WTC11 (cell line): ENCODE data around the gene DDX25. TPM values are rescaled to one million over a fixed set of nuclear protein-coding genes. Genes with fewer than 3 reads are reported as not detected.
"Not testable (repeated sequence)": the region's sequence is repeated elsewhere in the genome, so short reads cannot be mapped to it uniquely, and the experiment has no call there.

Experiments used
- ATAC-seq: fragments of 200-7000 bp; cut with Tn5 transposase; 2 replicates; pipeline ENCODE4 v1.10.0; 2021; ENCODE audit warnings: mild to moderate bottlenecking, moderate library complexity
- CTCF ChIA-PET: fragments of 300-600 bp; sonication (Branson Sonifier 250); formaldehyde crosslinking; loops from one replicate; lab custom pipeline; 2021; ENCODE audit warnings: antibody characterized with exemption; lab: Charles Lee
- POLR2A ChIA-PET: fragments of 350-600 bp; sonication (Branson Sonifier 250); formaldehyde crosslinking; loops from one replicate; lab custom pipeline; 2021; ENCODE audit warnings: antibody characterized with exemption; lab: Charles Lee
- DNase-seq: peaks from one replicate; pipeline ENCODE4 v3.0.0; 2021; ENCODE audit warnings: low spot score
- H3K27ac Mint-ChIP-seq: 2 replicates; pipeline ENCODE4 v1.8.0; 2021; ENCODE audit warnings: mixed read lengths
- H3K27me3 Mint-ChIP-seq: 2 replicates; pipeline ENCODE4 v1.8.0; 2021; ENCODE audit warnings: low read depth, mild to moderate bottlenecking, moderate library complexity, mixed read lengths
- H3K36me3 Mint-ChIP-seq: 2 replicates; pipeline ENCODE4 v1.8.0; 2021; ENCODE audit warnings: mixed read lengths
- H3K4me1 Mint-ChIP-seq: 2 replicates; pipeline ENCODE4 v1.8.0; 2022; ENCODE audit warnings: mixed read lengths
- H3K4me3 Mint-ChIP-seq: 2 replicates; pipeline ENCODE4 v1.8.0; 2021; ENCODE audit warnings: mild to moderate bottlenecking, moderate library complexity, mixed read lengths
- H3K9me3 Mint-ChIP-seq: 2 replicates; pipeline ENCODE4 v1.8.0; 2021; ENCODE audit warnings: mixed read lengths
- ATF1 ChIP-seq: sonication (generic); formaldehyde crosslinking; IDR thresholded peaks from 2 replicates; pipeline ENCODE4 v1.8.1; 2023; ENCODE audit warnings: mild to moderate bottlenecking, moderate library complexity, missing genetic modification reagents
- CTCF ChIP-seq: fragments of 200-600 bp; IDR thresholded peaks from 2 replicates; pipeline ENCODE4 v1.8.0; 2022; ENCODE audit warnings: antibody characterized with exemption
- ETV6 ChIP-seq: sonication (generic); formaldehyde crosslinking; IDR thresholded peaks from 2 replicates; pipeline ENCODE4 v1.8.1; 2022; ENCODE audit warnings: mild to moderate bottlenecking, missing genetic modification reagents
- IRF2 ChIP-seq: sonication (generic); formaldehyde crosslinking; IDR thresholded peaks from 2 replicates; pipeline ENCODE4 v1.8.0; 2022; ENCODE audit warnings: low read depth, missing genetic modification reagents, borderline replicate concordance
- JUN ChIP-seq: sonication (generic); formaldehyde crosslinking; IDR thresholded peaks from 2 replicates; pipeline ENCODE4 v1.8.0; 2023; ENCODE audit warnings: mild to moderate bottlenecking, missing genetic modification reagents
- MXD4 ChIP-seq: fragments of 250-450 bp; sonication (Bioruptor Pico); IDR thresholded peaks from 2 replicates; pipeline ENCODE4 v1.8.0; 2021; ENCODE audit warnings: mild to moderate bottlenecking, moderate library complexity, borderline replicate concordance
- ZNF121 ChIP-seq: sonication (generic); formaldehyde crosslinking; IDR thresholded peaks from 2 replicates; pipeline ENCODE4 v1.8.0; 2023; ENCODE audit warnings: missing genetic modification reagents
- ZNF138 ChIP-seq: sonication (generic); formaldehyde crosslinking; conservative IDR thresholded peaks from 2 replicates; pipeline ENCODE4 v1.8.1; 2022; ENCODE audit warnings: mild to moderate bottlenecking, moderate library complexity, missing genetic modification reagents
- ZNF219 ChIP-seq: sonication (generic); formaldehyde crosslinking; IDR thresholded peaks from 2 replicates; pipeline ENCODE4 v1.8.0; 2023; ENCODE audit warnings: missing genetic modification reagents, mild to moderate bottlenecking, borderline replicate concordance
- ZNF281 ChIP-seq: sonication (generic); formaldehyde crosslinking; IDR thresholded peaks from 2 replicates; pipeline ENCODE4 v1.8.0; 2023; ENCODE audit warnings: mild to moderate bottlenecking, missing genetic modification reagents
- total RNA-seq: library from RNA; stranded (reverse); gene quantifications from 3 replicates; pipeline ENCODE4 v1.2.3, GENCODE V29; 2021
- TF ChIP-seq, protein P1 (sequence below): sonication (generic); formaldehyde crosslinking; IDR thresholded peaks from 2 replicates; pipeline ENCODE4 v1.8.1; 2022; ENCODE audit warnings: missing genetic modification reagents, borderline replicate concordance
- TF ChIP-seq, protein P2 (sequence below): sonication (generic); formaldehyde crosslinking; IDR thresholded peaks from 2 replicates; pipeline ENCODE4 v1.8.1; 2023; ENCODE audit warnings: mild to moderate bottlenecking, missing genetic modification reagents

DDX25 gene
- total RNA-seq, 1 experiment from 2014 or later, result 17.5 TPM

- TF ChIP-seq ZNF281 (CRISPR knock-in tag) (no peak), ZNF121 (no peak), IRF2 (CRISPR knock-in tag) (no peak), ETV6 (CRISPR knock-in tag) (no peak), ATF1 (CRISPR knock-in tag) (no peak)
Measured at GRCh38 chr11:125910226-125910849, 6.0 kb downstream of the DDX25 start (continued).

DNA sequence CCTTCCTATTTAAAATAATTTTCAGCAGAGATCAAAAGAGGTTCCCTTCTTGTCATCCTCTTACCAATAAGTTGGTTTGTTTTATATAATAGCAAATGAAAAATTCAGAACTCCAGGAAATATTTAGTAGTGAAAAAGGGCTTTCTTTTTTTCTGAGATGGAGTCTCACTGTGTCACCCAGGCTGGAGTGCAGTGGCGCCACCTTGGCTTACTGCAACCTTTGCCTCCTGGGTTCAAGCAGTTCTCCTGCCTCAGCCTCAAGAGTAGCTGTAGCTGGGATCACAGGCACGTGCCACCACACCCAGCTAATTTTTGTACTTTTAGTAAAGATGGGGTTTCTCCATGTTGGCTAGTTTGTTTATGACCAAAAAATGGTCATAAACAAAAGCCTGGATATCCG lies 10.3 kb downstream of the DDX25 start:
- DNase-seq, ATAC-seq, H3K4me1 Mint-ChIP-seq: not testable (repeated sequence)

GRCh38 chr11:125916683-125917347 lies 12.5 kb downstream of the DDX25 start:
- no peaks in the 10 kb centered on the region for H3K4me1 Mint-ChIP-seq
- DNase-seq, result no peak
- ATAC-seq, result no peak
- no peak overlapping the region for H3K4me3 Mint-ChIP-seq
- POLR2A ChIA-PET, result no interaction called here
- no peaks in the 10 kb centered on the region for H3K9me3 Mint-ChIP-seq
- CTCF ChIA-PET, result interaction anchor here (0.7 to 2.7 kb wide), 2 partner anchors 25 to 277 kb away, joined by 4 to 22 read pairs; no protein-coding TSS in a partner anchor
- no peak for TF ChIP-seq ZNF138 (CRISPR knock-in tag)
- TF ChIP-seq, protein P1, sequence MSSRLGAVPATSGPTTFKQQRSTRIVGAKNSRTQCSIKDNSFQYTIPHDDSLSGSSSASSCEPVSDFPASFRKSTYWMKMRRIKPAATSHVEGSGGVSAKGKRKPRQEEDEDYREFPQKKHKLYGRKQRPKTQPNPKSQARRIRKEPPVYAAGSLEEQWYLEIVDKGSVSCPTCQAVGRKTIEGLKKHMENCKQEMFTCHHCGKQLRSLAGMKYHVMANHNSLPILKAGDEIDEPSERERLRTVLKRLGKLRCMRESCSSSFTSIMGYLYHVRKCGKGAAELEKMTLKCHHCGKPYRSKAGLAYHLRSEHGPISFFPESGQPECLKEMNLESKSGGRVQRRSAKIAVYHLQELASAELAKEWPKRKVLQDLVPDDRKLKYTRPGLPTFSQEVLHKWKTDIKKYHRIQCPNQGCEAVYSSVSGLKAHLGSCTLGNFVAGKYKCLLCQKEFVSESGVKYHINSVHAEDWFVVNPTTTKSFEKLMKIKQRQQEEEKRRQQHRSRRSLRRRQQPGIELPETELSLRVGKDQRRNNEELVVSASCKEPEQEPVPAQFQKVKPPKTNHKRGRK (CRISPR knock-in tag), result no peak
- no peak for TF ChIP-seq MXD4 (CRISPR knock-in tag)
- TF ChIP-seq, protein P2, sequence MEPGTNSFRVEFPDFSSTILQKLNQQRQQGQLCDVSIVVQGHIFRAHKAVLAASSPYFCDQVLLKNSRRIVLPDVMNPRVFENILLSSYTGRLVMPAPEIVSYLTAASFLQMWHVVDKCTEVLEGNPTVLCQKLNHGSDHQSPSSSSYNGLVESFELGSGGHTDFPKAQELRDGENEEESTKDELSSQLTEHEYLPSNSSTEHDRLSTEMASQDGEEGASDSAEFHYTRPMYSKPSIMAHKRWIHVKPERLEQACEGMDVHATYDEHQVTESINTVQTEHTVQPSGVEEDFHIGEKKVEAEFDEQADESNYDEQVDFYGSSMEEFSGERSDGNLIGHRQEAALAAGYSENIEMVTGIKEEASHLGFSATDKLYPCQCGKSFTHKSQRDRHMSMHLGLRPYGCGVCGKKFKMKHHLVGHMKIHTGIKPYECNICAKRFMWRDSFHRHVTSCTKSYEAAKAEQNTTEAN (CRISPR knock-in tag), result no peak
- TF ChIP-seq CTCF, result no peak
- no peak for TF ChIP-seq ZNF219 (CRISPR knock-in tag)
- TF ChIP-seq JUN (CRISPR knock-in tag), result no peak
- H3K36me3 Mint-ChIP-seq, result no peaks in the 10 kb centered on the region
- H3K27ac Mint-ChIP-seq, result no peak overlapping the region
- H3K27me3 Mint-ChIP-seq, result no peaks in the 10 kb centered on the region

More for the DNA sequence above, 10.3 kb downstream of the DDX25 start:
- not testable (repeated sequence) for H3K4me3 Mint-ChIP-seq, H3K9me3 Mint-ChIP-seq, H3K27ac Mint-ChIP-seq, H3K27me3 Mint-ChIP-seq, H3K36me3 Mint-ChIP-seq
- CTCF ChIA-PET, result interaction anchor here (0.6 to 1.8 kb wide), 6 partner anchors 11 to 168 kb away, joined by 3 to 10 read pairs (median 3); partner anchors contain the start of gene PUS3
- POLR2A ChIA-PET, result interaction anchor here (0.6 kb wide), 1 partner anchor 324 kb away, joined by 4 read pairs; no protein-coding TSS in a partner anchor
